ENCODE data around the gene HOXA4.

Gene HOXA4

GRCh38 chr7:27088002-27088922 lies 42.3 kb downstream of the HOXA4 start:
- DNase-seq, result no peak

- DNase-seq, result no peak
These were observed 46.9 kb downstream of the HOXA4 start for GRCh38 chr7:27083646-27084045.

- DNase-seq, result no peak
These were observed 48.4 kb downstream of the HOXA4 start for GRCh38 chr7:27082171-27082570.

- DNase-seq, result no peak
These were observed 49.6 kb downstream of the HOXA4 start for GRCh38 chr7:27080844-27081436.

- no peak for DNase-seq
These were observed 51.2 kb downstream of the HOXA4 start for GRCh38 chr7:27079234-27079975.

GRCh38 chr7:27078616-27079233 lies 51.8 kb downstream of the HOXA4 start:
- no peak for DNase-seq

Measured in stimulated activated CD4-positive, alpha-beta T cell treated with anti-CD3 and anti-CD28 coated beads, Interleukin-2, amount 100 ng/mL, for 48 hours (primary cell).